Astrocyte (in vitro differentiated cells and primary cell): ENCODE data around the gene FGD5. TPM values are rescaled to one million over a fixed set of nuclear protein-coding genes. Genes with fewer than 3 reads are reported as not detected.

Experiments used
- DNase-seq: peaks from one replicate; pipeline ENCODE4 v3.0.0-alpha.2; 2010; ENCODE audit warnings: low read depth
- FAIRE-seq: peaks from 2 replicates; lab custom pipeline; 2011; peaks lifted over from hg19 to GRCh38; lab: Jason Lieb, UNC
- H2AFZ ChIP-seq: 2 replicates; pipeline ENCODE4 v1.6.0; 2012; ENCODE audit warnings: low read depth, low read length, inconsistent platforms
- H3K27ac ChIP-seq: 2 replicates; pipeline ENCODE4 v1.5.1; 2011; ENCODE audit warnings: low read depth, low read length, inconsistent platforms
- H3K27me3 ChIP-seq: 2 replicates; pipeline ENCODE4 v1.6.0; 2011; ENCODE audit warnings: low read length, inconsistent platforms; ENCODE audit not compliant: insufficient read depth
- H3K36me3 ChIP-seq: 2 replicates; pipeline ENCODE4 v1.5.1; 2011; ENCODE audit warnings: low read length, inconsistent platforms; ENCODE audit not compliant: insufficient read depth
- H3K4me1 ChIP-seq: 2 replicates; pipeline ENCODE4 v1.5.1; 2011; ENCODE audit warnings: low read length, inconsistent platforms; ENCODE audit not compliant: insufficient read depth
- H3K4me2 ChIP-seq: 2 replicates; pipeline ENCODE4 v1.6.0; 2012; ENCODE audit warnings: low read length, inconsistent platforms
- H3K4me3 ChIP-seq: 2 replicates; pipeline ENCODE4 v1.5.1; 2011; ENCODE audit warnings: low read depth, mild to moderate bottlenecking, low read length, inconsistent platforms; ENCODE audit not compliant: insufficient read depth
- H3K79me2 ChIP-seq: 2 replicates; pipeline ENCODE4 v1.6.0; 2012; ENCODE audit warnings: mild to moderate bottlenecking, low read length, inconsistent platforms; ENCODE audit not compliant: insufficient read depth
- H3K9ac ChIP-seq: 2 replicates; pipeline ENCODE4 v1.6.0; 2012; ENCODE audit warnings: mild to moderate bottlenecking, low read length, inconsistent platforms
- H3K9me3 ChIP-seq: 2 replicates; pipeline ENCODE4 v1.5.1; 2012; ENCODE audit warnings: low read depth, mild to moderate bottlenecking, low read length, inconsistent platforms; ENCODE audit not compliant: insufficient read depth
- H4K20me1 ChIP-seq: 2 replicates; pipeline ENCODE4 v1.6.0; 2012; ENCODE audit warnings: low read length, inconsistent platforms; ENCODE audit not compliant: insufficient read depth
- H3K27ac Mint-ChIP-seq: one replicate; pipeline ENCODE4 v1.8.0; 2021; ENCODE audit warnings: mild to moderate bottlenecking, mixed read lengths; ENCODE audit not compliant: unreplicated experiment
- H3K27me3 Mint-ChIP-seq: one replicate; pipeline ENCODE4 v1.8.0; 2021; ENCODE audit warnings: low read depth, mixed read lengths; ENCODE audit not compliant: unreplicated experiment
- H3K36me3 Mint-ChIP-seq: one replicate; pipeline ENCODE4 v1.8.0; 2021; ENCODE audit warnings: low read depth, mixed read lengths; ENCODE audit not compliant: unreplicated experiment
- H3K4me1 Mint-ChIP-seq: one replicate; pipeline ENCODE4 v1.8.0; 2021; ENCODE audit warnings: low read depth, mixed read lengths; ENCODE audit not compliant: unreplicated experiment
- H3K4me3 Mint-ChIP-seq: one replicate; pipeline ENCODE4 v1.8.0; 2021; ENCODE audit warnings: mild to moderate bottlenecking, moderate library complexity, mixed read lengths; ENCODE audit not compliant: unreplicated experiment
- H3K9me3 Mint-ChIP-seq: one replicate; pipeline ENCODE4 v1.8.0; 2021; ENCODE audit warnings: mild to moderate bottlenecking, mixed read lengths; ENCODE audit not compliant: unreplicated experiment
- EZH2 ChIP-seq: IDR thresholded peaks from 2 replicates; pipeline ENCODE4 v1.6.1; 2012; ENCODE audit warnings: mild to moderate bottlenecking, low read length, inconsistent platforms; ENCODE audit not compliant: insufficient read depth
- total RNA-seq: library from RNA; stranded (reverse); gene quantifications from 2 replicates; pipeline ENCODE4 v1.2.1, GENCODE V29; 2021
- TF ChIP-seq, protein P1 (sequence below): IDR thresholded peaks from 2 replicates; pipeline ENCODE4 v1.5.1; 2011; ENCODE audit warnings: low read depth, mild to moderate bottlenecking, inconsistent platforms, low read length, moderate library complexity; ENCODE audit not compliant: insufficient read depth

Gene FGD5
- total RNA-seq, 1 donor from 2014 or later, result 2.0 TPM

DNA sequence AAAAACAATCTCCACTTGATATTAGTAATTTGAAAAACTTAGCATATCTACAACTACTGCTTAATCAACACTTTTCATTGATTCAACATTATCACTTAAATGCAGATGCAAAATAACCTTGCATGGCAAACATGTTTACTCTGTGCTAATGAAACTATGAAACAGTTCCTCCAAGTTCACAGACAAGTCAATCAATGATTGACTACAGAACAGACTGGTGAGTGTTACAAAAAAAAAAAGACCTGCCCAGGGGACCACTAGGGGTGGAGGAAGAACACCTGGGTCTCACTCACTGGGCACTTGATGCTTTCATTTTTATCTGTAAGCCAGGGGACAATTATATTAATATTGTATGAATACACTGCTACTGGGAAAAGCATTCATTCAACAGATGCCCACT lies 124.3 kb downstream of the FGD5 start:
- no peak overlapping the region for H3K4me3 Mint-ChIP-seq
- FAIRE-seq (no peak), DNase-seq (no peak)
- H3K4me2 ChIP-seq, result no peak overlapping the region
- peaks cover 11% of the 10 kb centered on the region for H3K4me1 Mint-ChIP-seq
- peaks cover 13% of the 10 kb centered on the region for H3K36me3 ChIP-seq
- peaks cover 6% of the 10 kb centered on the region for H3K4me1 ChIP-seq
- peaks cover 44% of the 10 kb centered on the region for H3K79me2 ChIP-seq
- H3K36me3 Mint-ChIP-seq, result peaks cover 8% of the 10 kb centered on the region
- no peaks in the 10 kb centered on the region for H3K9me3 ChIP-seq
- H3K9me3 Mint-ChIP-seq, result no peaks in the 10 kb centered on the region
- no peak overlapping the region for H3K27ac ChIP-seq
- H4K20me1 ChIP-seq, result peaks cover 47% of the 10 kb centered on the region
- no peaks in the 10 kb centered on the region for H3K27me3 Mint-ChIP-seq
- H3K27ac Mint-ChIP-seq, result no peak overlapping the region
- no peak overlapping the region for H3K4me3 ChIP-seq
- no peaks in the 10 kb centered on the region for H3K27me3 ChIP-seq
- H3K9ac ChIP-seq, result no peak overlapping the region
- no peak overlapping the region for H2AFZ ChIP-seq
- TF ChIP-seq, protein P1, sequence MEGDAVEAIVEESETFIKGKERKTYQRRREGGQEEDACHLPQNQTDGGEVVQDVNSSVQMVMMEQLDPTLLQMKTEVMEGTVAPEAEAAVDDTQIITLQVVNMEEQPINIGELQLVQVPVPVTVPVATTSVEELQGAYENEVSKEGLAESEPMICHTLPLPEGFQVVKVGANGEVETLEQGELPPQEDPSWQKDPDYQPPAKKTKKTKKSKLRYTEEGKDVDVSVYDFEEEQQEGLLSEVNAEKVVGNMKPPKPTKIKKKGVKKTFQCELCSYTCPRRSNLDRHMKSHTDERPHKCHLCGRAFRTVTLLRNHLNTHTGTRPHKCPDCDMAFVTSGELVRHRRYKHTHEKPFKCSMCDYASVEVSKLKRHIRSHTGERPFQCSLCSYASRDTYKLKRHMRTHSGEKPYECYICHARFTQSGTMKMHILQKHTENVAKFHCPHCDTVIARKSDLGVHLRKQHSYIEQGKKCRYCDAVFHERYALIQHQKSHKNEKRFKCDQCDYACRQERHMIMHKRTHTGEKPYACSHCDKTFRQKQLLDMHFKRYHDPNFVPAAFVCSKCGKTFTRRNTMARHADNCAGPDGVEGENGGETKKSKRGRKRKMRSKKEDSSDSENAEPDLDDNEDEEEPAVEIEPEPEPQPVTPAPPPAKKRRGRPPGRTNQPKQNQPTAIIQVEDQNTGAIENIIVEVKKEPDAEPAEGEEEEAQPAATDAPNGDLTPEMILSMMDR, result no peak
- TF ChIP-seq EZH2, result no peak

DNA sequence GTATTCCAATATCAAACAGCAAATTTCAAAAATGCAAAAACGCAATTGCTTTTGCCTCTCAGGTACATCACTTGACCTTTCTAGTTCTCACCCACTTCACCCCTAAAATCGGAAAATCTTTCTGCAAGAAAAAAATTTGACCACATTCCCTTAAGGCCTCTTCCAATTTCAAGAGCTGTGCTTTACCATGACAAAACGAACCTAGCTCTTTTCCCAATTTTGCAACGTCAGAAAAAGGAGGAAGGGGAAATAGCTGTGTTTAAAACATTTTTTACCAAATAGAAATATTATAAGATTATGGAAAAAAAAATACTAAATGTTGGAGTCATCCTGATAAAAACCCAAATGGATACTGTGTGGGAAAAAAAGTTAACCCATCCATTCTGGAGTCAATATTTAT lies 127.5 kb downstream of the FGD5 start:
- Mint-ChIP-seq H3K4me1 (peaks cover 17% of the 10 kb centered on the region), H3K27me3 (no peaks in the 10 kb centered on the region), H3K27ac (peak overlapping the region; percentile 16), H3K36me3 (peaks cover 8% of the 10 kb centered on the region), H3K9me3 (no peaks in the 10 kb centered on the region), H3K4me3 (peak overlapping the region; percentile 91)
- peaks cover 14% of the 10 kb centered on the region for H3K4me1 ChIP-seq
- H3K4me2 ChIP-seq, result peak overlapping the region; percentile 94
- peak overlapping the region; percentile 98 for H3K9ac ChIP-seq
- no peak for TF ChIP-seq EZH2
- TF ChIP-seq, protein P1, result no peak
- FAIRE-seq, result no peak
- H3K27ac ChIP-seq, result no peak overlapping the region
- no peaks in the 10 kb centered on the region for H3K9me3 ChIP-seq
- DNase-seq, result no peak
- peaks cover 72% of the 10 kb centered on the region for H3K79me2 ChIP-seq
- no peaks in the 10 kb centered on the region for H3K27me3 ChIP-seq
- H3K36me3 ChIP-seq, result peaks cover 13% of the 10 kb centered on the region
- H3K4me3 ChIP-seq, result peak overlapping the region; percentile 90
- H4K20me1 ChIP-seq, result peaks cover 45% of the 10 kb centered on the region
- H2AFZ ChIP-seq, result no peak overlapping the region

DNA sequence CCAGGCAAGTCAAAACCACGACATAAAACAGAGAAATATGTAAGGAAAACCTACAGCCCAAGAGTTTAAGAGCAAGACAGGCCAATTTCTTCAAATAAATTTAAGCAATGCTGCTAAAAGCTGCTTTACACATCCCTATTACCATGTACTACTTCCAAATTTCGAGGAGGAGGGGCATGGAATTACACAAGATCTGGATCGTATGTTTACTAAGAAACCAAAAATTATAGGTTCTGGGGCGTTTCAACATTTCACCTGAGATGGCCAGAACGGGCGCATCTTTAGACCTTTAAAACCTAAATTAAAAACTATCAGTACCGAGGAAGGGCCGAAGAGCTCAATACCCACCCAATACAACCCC lies 128.0 kb downstream of the FGD5 start:
- Histone ChIP-seq H3K27ac (peak overlapping the region; percentile 99), H3K36me3 (peaks cover 13% of the 10 kb centered on the region), H3K27me3 (no peaks in the 10 kb centered on the region), H3K9me3 (no peaks in the 10 kb centered on the region), H2AFZ (peak overlapping the region; percentile 89), H4K20me1 (peaks cover 42% of the 10 kb centered on the region), H3K9ac (peak overlapping the region; percentile 98), H3K4me2 (peak overlapping the region; percentile 94), H3K4me3 (peak overlapping the region; percentile 90), H3K79me2 (peaks cover 77% of the 10 kb centered on the region), H3K4me1 (peaks cover 14% of the 10 kb centered on the region)
- no peak for TF ChIP-seq EZH2
- TF ChIP-seq, protein P1, result no peak
- peaks cover 14% of the 10 kb centered on the region for H3K4me1 Mint-ChIP-seq
- H3K36me3 Mint-ChIP-seq, result peaks cover 7% of the 10 kb centered on the region
- FAIRE-seq (no peak), DNase-seq (no peak)
- no peaks in the 10 kb centered on the region for H3K27me3 Mint-ChIP-seq
- peak overlapping the region; percentile 91 for H3K4me3 Mint-ChIP-seq
- peak overlapping the region; percentile 16 for H3K27ac Mint-ChIP-seq
- H3K9me3 Mint-ChIP-seq, result no peaks in the 10 kb centered on the region
